Measurements from ENCODE around the gene RBM47. TPM values are rescaled to one million over a fixed set of nuclear protein-coding genes. Genes with fewer than 3 reads are reported as not detected.

Gene RBM47
- total and polyA plus RNA-seq, 3 donors from 2014 or later, result 17.8 to 95.1 (median 51.7) TPM

- H3K36me3 ChIP-seq (ENCODE audit: low read depth, missing control alignments), result no peaks in the 10 kb centered on the region
- no peaks in the 10 kb centered on the region for H3K27me3 ChIP-seq
- no peak overlapping the region for H3K4me3 ChIP-seq
- no peaks in the 10 kb centered on the region for H3K4me1 ChIP-seq
- H3K9me3 ChIP-seq, result no peaks in the 10 kb centered on the region
- no peak for DNase-seq
- intact Hi-C loops (cut with DNase I; ENCODE audit: low total_unique reads), result no loop called here
- H3K27ac ChIP-seq, result no peak overlapping the region
- no peak for TF ChIP-seq POLR2A (IDR thresholded peaks at IDR 0.05)
- TF ChIP-seq CTCF (IDR thresholded peaks at IDR 0.05), result no peak
- 93 to 94% methylated on average over 5 of the region's 5 CpGs for WGBS, 2 donors
Measured at GRCh38 chr4:40417941-40418340, 211.7 kb downstream of the RBM47 start.

- no peaks in the 10 kb centered on the region for H3K27me3 ChIP-seq
- WGBS, 2 donors, result 39 to 66% methylated on average over 3 of the region's 3 CpGs
- H3K27ac ChIP-seq, result no peak overlapping the region
- no peak overlapping the region for H3K4me3 ChIP-seq
- no peaks in the 10 kb centered on the region for H3K4me1 ChIP-seq
- DNase-seq, result no peak
- TF ChIP-seq POLR2A (IDR thresholded peaks at IDR 0.05), result no peak
- no peak for TF ChIP-seq CTCF (IDR thresholded peaks at IDR 0.05)
- no peaks in the 10 kb centered on the region for H3K9me3 ChIP-seq
- H3K36me3 ChIP-seq (ENCODE audit: low read depth, missing control alignments), result no peaks in the 10 kb centered on the region
- intact Hi-C loops (cut with DNase I; ENCODE audit: low total_unique reads), result no loop called here
Measured at GRCh38 chr4:40414673-40415072, 215.0 kb downstream of the RBM47 start.

- TF ChIP-seq CTCF (IDR thresholded peaks at IDR 0.05), result no peak
- no peak for TF ChIP-seq POLR2A (IDR thresholded peaks at IDR 0.05)
- WGBS, 2 donors, result 75 to 83% methylated on average over 10 of the region's 10 CpGs
- intact Hi-C loops (cut with DNase I; ENCODE audit: low total_unique reads), result no loop called here
Measured at GRCh38 chr4:40412866-40413795, 216.5 kb downstream of the RBM47 start.

GRCh38 chr4:40412388-40412787 lies 217.3 kb downstream of the RBM47 start:
- 75% methylated on average over 1 of the region's 1 CpG for WGBS, 2 donors
- intact Hi-C loops (cut with DNase I; ENCODE audit: low total_unique reads), result no loop called here
- Histone ChIP-seq H3K4me1 (no peaks in the 10 kb centered on the region), H3K36me3 (ENCODE audit: low read depth, missing control alignments) (no peaks in the 10 kb centered on the region), H3K27ac (no peak overlapping the region), H3K4me3 (no peak overlapping the region), H3K27me3 (no peaks in the 10 kb centered on the region), H3K9me3 (no peaks in the 10 kb centered on the region)
- no peak for DNase-seq
- no peak for TF ChIP-seq POLR2A (IDR thresholded peaks at IDR 0.05)
- TF ChIP-seq CTCF (IDR thresholded peaks at IDR 0.05), result no peak

More at GRCh38 chr4:40412866-40413795, 216.5 kb downstream of the RBM47 start:
- Histone ChIP-seq H3K36me3 (ENCODE audit: low read depth, missing control alignments) (no peaks in the 10 kb centered on the region), H3K4me3 (no peak overlapping the region), H3K27me3 (no peaks in the 10 kb centered on the region), H3K27ac (no peak overlapping the region), H3K9me3 (no peaks in the 10 kb centered on the region), H3K4me1 (no peaks in the 10 kb centered on the region)
- DNase-seq, result no peak
